Urothelium cell line (cell line): ENCODE results near the gene SMAD2.
"Not testable (repeated sequence)": the region's sequence is repeated elsewhere in the genome, so short reads cannot be mapped to it uniquely, and the experiment has no call there.

Experiments used
- DNase-seq: peaks from one replicate; pipeline ENCODE4 v3.0.0; 2011; ENCODE audit warnings: low spot score, mixed read lengths
- FAIRE-seq: peaks from 2 replicates; lab custom pipeline; 2011; peaks lifted over from hg19 to GRCh38; lab: Jason Lieb, UNC

The SMAD2 gene

GRCh38 chr18:47847635-47848034 is 82.8 kb downstream of the SMAD2 start:
- DNase-seq (no peak), FAIRE-seq (no peak)

GRCh38 chr18:47846431-47846830 is 84.0 kb downstream of the SMAD2 start:
- no peak for FAIRE-seq
- DNase-seq: no peak

GRCh38 chr18:47844828-47845498 is 85.5 kb downstream of the SMAD2 start:
- no peak for FAIRE-seq
- DNase-seq: no peak

GRCh38 chr18:47842836-47843235 is 87.6 kb downstream of the SMAD2 start:
- DNase-seq (no peak), FAIRE-seq (no peak)

GRCh38 chr18:47838396-47838795 is 92.1 kb downstream of the SMAD2 start:
- DNase-seq: no peak
- FAIRE-seq: no peak

GRCh38 chr18:47832348-47832747 is 98.1 kb downstream of the SMAD2 start:
- no peak for FAIRE-seq
- no peak for DNase-seq

- FAIRE-seq (no peak), DNase-seq (no peak)
Measured at GRCh38 chr18:47831351-47831750, 99.1 kb downstream of the SMAD2 start.

- DNase-seq: no peak
- no peak for FAIRE-seq
Measured at GRCh38 chr18:47830772-47831171, 99.7 kb downstream of the SMAD2 start.

- no peak for FAIRE-seq
- DNase-seq: no peak
Measured at GRCh38 chr18:47829831-47830230, 100.6 kb downstream of the SMAD2 start.

GRCh38 chr18:47828031-47828430 is 102.4 kb downstream of the SMAD2 start:
- DNase-seq, FAIRE-seq: not testable (repeated sequence)

GRCh38 chr18:47826157-47827074 is 104.0 kb downstream of the SMAD2 start:
- no peak for FAIRE-seq

GRCh38 chr18:47821314-47821713 is 109.1 kb downstream of the SMAD2 start:
- DNase-seq: no peak

More at GRCh38 chr18:47826157-47827074, 104.0 kb downstream of the SMAD2 start:
- DNase-seq: no peak

GRCh38 chr18:47817795-47818077 is 112.7 kb downstream of the SMAD2 start:
- DNase-seq (no peak), FAIRE-seq (no peak)

More at GRCh38 chr18:47821314-47821713, 109.1 kb downstream of the SMAD2 start:
- no peak for FAIRE-seq

GRCh38 chr18:47817017-47817794 is 113.3 kb downstream of the SMAD2 start:
- no peak for FAIRE-seq

GRCh38 chr18:47815486-47816270 is 114.8 kb downstream of the SMAD2 start:
- FAIRE-seq: no peak
- no peak for DNase-seq

More at GRCh38 chr18:47817017-47817794, 113.3 kb downstream of the SMAD2 start:
- DNase-seq: no peak

- no peak for DNase-seq
- no peak for FAIRE-seq
Measured at GRCh38 chr18:47809420-47809819, 121.0 kb downstream of the SMAD2 start.

GRCh38 chr18:47802802-47803201 is 127.7 kb downstream of the SMAD2 start:
- FAIRE-seq: no peak

GRCh38 chr18:47801817-47802216 is 128.6 kb downstream of the SMAD2 start:
- no peak for FAIRE-seq

More at GRCh38 chr18:47802802-47803201, 127.7 kb downstream of the SMAD2 start:
- DNase-seq: no peak

GRCh38 chr18:47800756-47801155 is 129.7 kb downstream of the SMAD2 start:
- FAIRE-seq: no peak
- no peak for DNase-seq

More at GRCh38 chr18:47801817-47802216, 128.6 kb downstream of the SMAD2 start:
- no peak for DNase-seq

- FAIRE-seq (no peak), DNase-seq (no peak)
Measured at GRCh38 chr18:47800248-47800647, 130.2 kb downstream of the SMAD2 start.
